Endodermal cell (in vitro differentiated cells): ENCODE data around the gene MRPL36. TPM values are rescaled to one million over a fixed set of nuclear protein-coding genes. Genes with fewer than 3 reads are reported as not detected.

ENCODE experiments used
- DNase-seq: peaks from one replicate; pipeline ENCODE4 v3.0.0-alpha.2; 2017
- H3K27ac ChIP-seq: 2 replicates; pipeline ENCODE4 v1.5.1; 2013; ENCODE audit warnings: mild to moderate bottlenecking, low read depth, low read length, moderate library complexity
- H3K27me3 ChIP-seq: 2 replicates; pipeline ENCODE4 v1.6.1; 2013; ENCODE audit warnings: mild to moderate bottlenecking, low read length, moderate library complexity; ENCODE audit not compliant: insufficient read depth, control insufficient read depth, poor library complexity, severe bottlenecking
- H3K36me3 ChIP-seq: 2 replicates; pipeline ENCODE4 v1.7.0; 2013; ENCODE audit warnings: mild to moderate bottlenecking, low read length, moderate library complexity; ENCODE audit not compliant: control insufficient read depth, insufficient read depth
- H3K4me1 ChIP-seq: one replicate; pipeline ENCODE4 v1.7.0; 2013; ENCODE audit warnings: low read length; ENCODE audit not compliant: control insufficient read depth, insufficient read depth
- H3K4me3 ChIP-seq: 2 replicates; pipeline ENCODE4 v1.5.1; 2013; ENCODE audit warnings: mild to moderate bottlenecking, low read length, moderate library complexity
- H3K9ac ChIP-seq: 2 replicates; pipeline ENCODE4 v1.6.1; 2013; ENCODE audit warnings: mild to moderate bottlenecking, low read length, moderate library complexity; ENCODE audit not compliant: poor library complexity, severe bottlenecking; ENCODE audit errors: extremely low read depth
- H3K9me3 ChIP-seq: 2 replicates; pipeline ENCODE4 v1.6.1; 2013; ENCODE audit warnings: mild to moderate bottlenecking, low read length, moderate library complexity; ENCODE audit not compliant: control insufficient read depth
- H3K27ac Mint-ChIP-seq: 2 replicates; pipeline ENCODE4 v1.8.0; 2020; ENCODE audit warnings: mixed read lengths
- H3K27me3 Mint-ChIP-seq: 2 replicates; pipeline ENCODE4 v1.8.0; 2021; ENCODE audit warnings: mild to moderate bottlenecking, mixed read lengths; ENCODE audit not compliant: insufficient read depth
- H3K36me3 Mint-ChIP-seq: 2 replicates; pipeline ENCODE4 v1.8.0; 2020; ENCODE audit warnings: low read depth, mixed read lengths
- H3K4me1 Mint-ChIP-seq: 2 replicates; pipeline ENCODE4 v1.8.0; 2020; ENCODE audit warnings: mixed read lengths
- H3K4me3 Mint-ChIP-seq: 2 replicates; pipeline ENCODE4 v1.8.0; 2020; ENCODE audit warnings: mild to moderate bottlenecking, moderate library complexity, mixed read lengths
- H3K9me3 Mint-ChIP-seq: 2 replicates; pipeline ENCODE4 v1.8.0; 2020; ENCODE audit warnings: mild to moderate bottlenecking, mixed read lengths
- WGBS, 2 experiments: methylation state at CpG; one replicate each; pipeline versions ENCODE4 v1.1.5 to v1.1.7; 2013; ENCODE audit warnings: missing lambda C conversion rate in 2 of 2, mixed read lengths in 1 of 2; ENCODE audit not compliant: insufficient coverage in 1 of 2, insufficient read length in 1 of 2; 5-methylcytosine and 5-hydroxymethylcytosine counted together
- total RNA-seq, 2 donors: library from RNA; stranded (reverse); fragmentation: NEBNext Ultra II Directional in 1 of 2; extraction: Animal tissue kit (Norgen Biotek cat#: 25700) in 1 of 2; gene quantifications; 2 replicates in 1 of 2; 3 replicates in 1 of 2; pipeline ENCODE4 v1.2.1, GENCODE V29; 2021
- TF ChIP-seq, protein P1 (sequence below): fragments of 200-600 bp; sonication (generic); conservative IDR thresholded peaks from 2 replicates; pipeline ENCODE4 v1.5.0; 2021; ENCODE audit warnings: antibody characterized with exemption, mild to moderate bottlenecking

MRPL36 gene
- total RNA-seq, 2 donors from 2014 or later: 44.0 to 49.7 TPM

DNA sequence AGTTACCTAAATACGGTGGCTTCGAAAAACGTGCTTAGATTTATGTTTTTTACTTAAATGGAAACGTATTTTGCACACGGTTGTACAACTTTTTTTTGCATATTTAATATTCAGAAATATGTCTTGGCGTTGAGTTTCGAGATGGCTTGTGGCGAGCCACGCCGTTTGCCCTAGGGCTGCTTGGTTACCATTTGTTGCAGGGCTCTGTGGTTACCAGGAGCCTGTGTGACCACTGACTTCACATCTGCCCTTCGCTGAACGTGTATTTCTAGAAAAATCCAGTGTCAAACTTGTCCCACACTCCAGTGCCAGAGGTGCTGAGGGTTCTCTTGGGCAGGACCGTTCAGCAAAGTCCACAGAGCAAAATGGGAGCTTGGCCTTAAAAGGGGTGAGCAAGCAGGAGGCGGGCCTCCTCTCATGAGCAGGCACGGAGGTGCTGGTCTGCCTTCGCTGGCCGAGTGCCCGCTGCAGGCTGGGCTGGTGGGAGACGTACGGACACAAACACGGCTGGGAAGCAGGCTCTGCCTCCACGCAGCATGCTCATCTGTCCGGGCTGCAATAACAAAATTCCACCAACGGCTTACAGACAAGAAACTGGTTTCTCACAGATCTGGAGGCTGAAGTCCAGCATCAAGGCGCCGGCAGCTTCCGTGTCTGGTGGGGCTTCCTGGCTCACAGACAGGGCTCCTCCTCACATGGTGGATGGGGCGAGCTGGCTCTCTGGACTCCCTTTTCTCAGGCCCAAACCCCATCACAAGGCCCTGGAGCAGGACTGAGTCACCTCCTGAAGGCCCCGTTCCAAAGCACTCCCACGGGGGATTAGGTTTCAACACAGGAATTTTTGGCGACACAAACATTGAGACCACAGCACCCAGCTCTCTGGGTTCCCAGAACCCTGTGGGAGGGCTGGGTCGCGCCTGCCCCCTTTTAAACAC, 5.4 kb downstream of the MRPL36 start:
- TF ChIP-seq, protein P1, sequence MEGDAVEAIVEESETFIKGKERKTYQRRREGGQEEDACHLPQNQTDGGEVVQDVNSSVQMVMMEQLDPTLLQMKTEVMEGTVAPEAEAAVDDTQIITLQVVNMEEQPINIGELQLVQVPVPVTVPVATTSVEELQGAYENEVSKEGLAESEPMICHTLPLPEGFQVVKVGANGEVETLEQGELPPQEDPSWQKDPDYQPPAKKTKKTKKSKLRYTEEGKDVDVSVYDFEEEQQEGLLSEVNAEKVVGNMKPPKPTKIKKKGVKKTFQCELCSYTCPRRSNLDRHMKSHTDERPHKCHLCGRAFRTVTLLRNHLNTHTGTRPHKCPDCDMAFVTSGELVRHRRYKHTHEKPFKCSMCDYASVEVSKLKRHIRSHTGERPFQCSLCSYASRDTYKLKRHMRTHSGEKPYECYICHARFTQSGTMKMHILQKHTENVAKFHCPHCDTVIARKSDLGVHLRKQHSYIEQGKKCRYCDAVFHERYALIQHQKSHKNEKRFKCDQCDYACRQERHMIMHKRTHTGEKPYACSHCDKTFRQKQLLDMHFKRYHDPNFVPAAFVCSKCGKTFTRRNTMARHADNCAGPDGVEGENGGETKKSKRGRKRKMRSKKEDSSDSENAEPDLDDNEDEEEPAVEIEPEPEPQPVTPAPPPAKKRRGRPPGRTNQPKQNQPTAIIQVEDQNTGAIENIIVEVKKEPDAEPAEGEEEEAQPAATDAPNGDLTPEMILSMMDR: no peak
- H3K9ac ChIP-seq: no peak overlapping the region
- no peaks in the 10 kb centered on the region for H3K27me3 ChIP-seq
- no peaks in the 10 kb centered on the region for H3K27me3 Mint-ChIP-seq
- H3K4me3 ChIP-seq: no peak overlapping the region
- H3K4me3 Mint-ChIP-seq: no peak overlapping the region
- H3K27ac Mint-ChIP-seq: no peak overlapping the region
- H3K9me3 ChIP-seq: no peaks in the 10 kb centered on the region
- peaks cover 8% of the 10 kb centered on the region for H3K4me1 Mint-ChIP-seq
- peaks cover 20% of the 10 kb centered on the region for H3K36me3 ChIP-seq
- no peaks in the 10 kb centered on the region for H3K9me3 Mint-ChIP-seq
- H3K27ac ChIP-seq: no peak overlapping the region
- H3K4me1 ChIP-seq: no peaks in the 10 kb centered on the region
- no peak for DNase-seq
- H3K36me3 Mint-ChIP-seq: peaks cover 19% of the 10 kb centered on the region
- WGBS, 2 experiments: 92 to 93% methylated on average over 28 to 33 of the region's 33 CpGs

DNA sequence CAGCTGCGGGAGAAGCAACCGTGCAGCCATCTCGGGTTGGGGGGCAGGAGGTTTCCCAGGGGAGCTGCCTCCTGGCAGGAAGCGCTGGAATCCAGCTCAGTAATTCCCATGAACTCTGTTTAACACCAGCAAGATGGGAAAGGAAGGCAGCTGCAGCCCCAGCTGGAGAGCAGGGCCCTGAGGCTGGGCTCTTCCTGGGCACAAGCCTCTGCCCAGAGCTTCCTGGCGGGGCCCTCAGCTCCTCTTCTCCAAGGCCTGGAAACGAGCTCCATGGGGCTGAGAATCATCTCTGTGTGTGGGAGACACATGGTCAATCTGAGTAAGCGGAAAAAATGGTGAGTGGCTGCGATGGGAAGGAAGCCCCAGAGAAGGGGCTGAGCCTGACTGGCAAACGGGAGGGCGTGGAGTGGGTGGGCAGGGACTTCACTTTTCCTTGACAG, 6.3 kb downstream of the MRPL36 start:
- no peak for DNase-seq
- Mint-ChIP-seq H3K4me1 (peaks cover 2% of the 10 kb centered on the region), H3K36me3 (peaks cover 15% of the 10 kb centered on the region), H3K27me3 (no peaks in the 10 kb centered on the region), H3K27ac (no peak overlapping the region), H3K4me3 (no peak overlapping the region), H3K9me3 (no peaks in the 10 kb centered on the region)
- H3K9ac ChIP-seq: no peak overlapping the region
- WGBS, 2 experiments: 93 to 100% methylated on average over 2 to 10 of the region's 10 CpGs
- H3K27ac ChIP-seq: no peak overlapping the region
- no peaks in the 10 kb centered on the region for H3K4me1 ChIP-seq
- no peaks in the 10 kb centered on the region for H3K27me3 ChIP-seq
- H3K36me3 ChIP-seq: peaks cover 18% of the 10 kb centered on the region
- no peaks in the 10 kb centered on the region for H3K9me3 ChIP-seq
- TF ChIP-seq, protein P1: no peak
- no peak overlapping the region for H3K4me3 ChIP-seq

DNA sequence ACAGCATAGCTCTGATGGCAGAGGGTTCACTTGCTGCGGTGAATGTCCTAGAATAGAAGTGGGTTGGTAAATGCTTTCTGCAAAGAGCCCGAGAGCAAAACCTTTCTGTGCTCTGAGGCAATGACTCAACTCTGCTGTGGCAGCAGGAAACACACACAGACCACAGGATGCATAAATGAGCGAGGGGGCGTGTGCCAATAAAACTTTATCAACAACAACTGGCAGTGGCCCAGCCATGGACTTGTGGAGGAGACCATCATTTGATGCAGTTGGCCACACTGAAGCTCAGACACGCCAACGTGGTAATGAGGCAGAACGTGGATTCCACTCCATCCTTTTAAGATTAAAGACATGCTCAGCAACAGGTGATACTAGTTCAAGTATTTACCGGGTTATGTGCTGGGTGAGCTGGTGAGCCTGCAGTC, 6.8 kb downstream of the MRPL36 start:
- no peak overlapping the region for H3K27ac ChIP-seq
- TF ChIP-seq, protein P1: no peak
- peaks cover 13% of the 10 kb centered on the region for H3K36me3 ChIP-seq
- Mint-ChIP-seq H3K27me3 (no peaks in the 10 kb centered on the region), H3K27ac (no peak overlapping the region), H3K4me3 (no peak overlapping the region), H3K4me1 (peaks cover 2% of the 10 kb centered on the region), H3K36me3 (peaks cover 10% of the 10 kb centered on the region), H3K9me3 (no peaks in the 10 kb centered on the region)
- H3K27me3 ChIP-seq: no peaks in the 10 kb centered on the region
- H3K9me3 ChIP-seq: no peaks in the 10 kb centered on the region
- H3K4me3 ChIP-seq: no peak overlapping the region
- no peak for DNase-seq
- H3K9ac ChIP-seq: no peak overlapping the region
- no peaks in the 10 kb centered on the region for H3K4me1 ChIP-seq
- WGBS, 2 experiments: 87 to 92% methylated on average over 7 to 8 of the region's 8 CpGs
